Measurements from ENCODE around the gene PDIA6. TPM values are rescaled to one million over a fixed set of nuclear protein-coding genes. Genes with fewer than 3 reads are reported as not detected.

The PDIA6 gene
- total and polyA plus RNA-seq, 2 of the 4 experiments (the other 2 are of a cell fraction), result 204 to 349 TPM

DNA sequence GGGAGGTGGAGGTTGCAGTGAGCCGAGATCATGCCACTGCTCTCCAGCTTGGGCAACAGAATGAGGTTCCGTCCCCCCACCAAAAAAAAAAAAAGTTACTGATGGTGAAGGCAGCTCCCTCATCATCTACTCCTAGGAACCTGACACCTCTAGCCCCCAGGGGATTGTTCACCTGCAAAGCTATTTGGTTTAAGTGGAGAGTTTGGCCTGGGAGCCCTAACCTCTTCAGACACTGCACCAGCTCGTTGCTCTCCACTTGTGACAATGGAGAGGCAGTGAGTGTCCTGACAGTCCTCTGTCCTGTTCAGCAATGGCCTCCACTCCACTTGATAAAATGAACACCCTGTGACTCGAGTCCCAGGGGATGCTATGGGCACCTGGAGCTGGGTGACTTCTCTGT is 47.7 kb downstream of the PDIA6 start:
- ChIA-PET POLR2A (ENCODE audit: unreplicated experiment) (no interaction called here), CTCF (interaction anchor here (0.5 kb wide), 1 partner anchor 14 kb away, joined by 3 read pairs; no protein-coding TSS in a partner anchor)
- TF ChIP-seq RCOR1 (IDR thresholded peaks at IDR 0.05; ENCODE audit: insufficient replicate concordance, low read length) (no peak), SMC3 (IDR thresholded peaks at IDR 0.05; ENCODE audit: low read depth, low read length) (no peak), BHLHE40 (IDR thresholded peaks at IDR 0.05; ENCODE audit: low read depth, low read length) (no peak), CEBPB (IDR thresholded peaks at IDR 0.05; ENCODE audit: low read depth, low read length) (no peak), MAFK (IDR thresholded peaks at IDR 0.05; ENCODE audit: low read depth, low read length) (no peak), CHD1 (IDR thresholded peaks at IDR 0.05; ENCODE audit: low read depth, low read length) (no peak), MXI1 (IDR thresholded peaks at IDR 0.05; ENCODE audit: borderline replicate concordance, low read depth, low read length) (no peak), RFX5 (IDR thresholded peaks at IDR 0.05; ENCODE audit: low read depth, low read length) (no peak), NFE2L2 (IDR thresholded peaks at IDR 0.05; ENCODE audit: low read depth, low read length) (no peak), POLR2A (IDR thresholded peaks at IDR 0.05; ENCODE audit: low read depth, low read length) (no peak), RAD21 (IDR thresholded peaks at IDR 0.05; ENCODE audit: low read length) (no peak), MAZ (IDR thresholded peaks at IDR 0.05; ENCODE audit: borderline replicate concordance, low read depth, low read length) (no peak), FOS (IDR thresholded peaks at IDR 0.05; ENCODE audit: low read depth, low read length) (no peak)
- TF ChIP-seq, protein P1, sequence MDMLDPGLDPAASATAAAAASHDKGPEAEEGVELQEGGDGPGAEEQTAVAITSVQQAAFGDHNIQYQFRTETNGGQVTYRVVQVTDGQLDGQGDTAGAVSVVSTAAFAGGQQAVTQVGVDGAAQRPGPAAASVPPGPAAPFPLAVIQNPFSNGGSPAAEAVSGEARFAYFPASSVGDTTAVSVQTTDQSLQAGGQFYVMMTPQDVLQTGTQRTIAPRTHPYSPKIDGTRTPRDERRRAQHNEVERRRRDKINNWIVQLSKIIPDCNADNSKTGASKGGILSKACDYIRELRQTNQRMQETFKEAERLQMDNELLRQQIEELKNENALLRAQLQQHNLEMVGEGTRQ (IDR thresholded peaks at IDR 0.05; ENCODE audit: low read depth, low read length), result no peak
- TF ChIP-seq, protein P2, sequence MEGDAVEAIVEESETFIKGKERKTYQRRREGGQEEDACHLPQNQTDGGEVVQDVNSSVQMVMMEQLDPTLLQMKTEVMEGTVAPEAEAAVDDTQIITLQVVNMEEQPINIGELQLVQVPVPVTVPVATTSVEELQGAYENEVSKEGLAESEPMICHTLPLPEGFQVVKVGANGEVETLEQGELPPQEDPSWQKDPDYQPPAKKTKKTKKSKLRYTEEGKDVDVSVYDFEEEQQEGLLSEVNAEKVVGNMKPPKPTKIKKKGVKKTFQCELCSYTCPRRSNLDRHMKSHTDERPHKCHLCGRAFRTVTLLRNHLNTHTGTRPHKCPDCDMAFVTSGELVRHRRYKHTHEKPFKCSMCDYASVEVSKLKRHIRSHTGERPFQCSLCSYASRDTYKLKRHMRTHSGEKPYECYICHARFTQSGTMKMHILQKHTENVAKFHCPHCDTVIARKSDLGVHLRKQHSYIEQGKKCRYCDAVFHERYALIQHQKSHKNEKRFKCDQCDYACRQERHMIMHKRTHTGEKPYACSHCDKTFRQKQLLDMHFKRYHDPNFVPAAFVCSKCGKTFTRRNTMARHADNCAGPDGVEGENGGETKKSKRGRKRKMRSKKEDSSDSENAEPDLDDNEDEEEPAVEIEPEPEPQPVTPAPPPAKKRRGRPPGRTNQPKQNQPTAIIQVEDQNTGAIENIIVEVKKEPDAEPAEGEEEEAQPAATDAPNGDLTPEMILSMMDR (conservative IDR thresholded peaks at IDR 0.05; ENCODE audit: low read depth, low read length), result no peak
- TF ChIP-seq, protein P3, sequence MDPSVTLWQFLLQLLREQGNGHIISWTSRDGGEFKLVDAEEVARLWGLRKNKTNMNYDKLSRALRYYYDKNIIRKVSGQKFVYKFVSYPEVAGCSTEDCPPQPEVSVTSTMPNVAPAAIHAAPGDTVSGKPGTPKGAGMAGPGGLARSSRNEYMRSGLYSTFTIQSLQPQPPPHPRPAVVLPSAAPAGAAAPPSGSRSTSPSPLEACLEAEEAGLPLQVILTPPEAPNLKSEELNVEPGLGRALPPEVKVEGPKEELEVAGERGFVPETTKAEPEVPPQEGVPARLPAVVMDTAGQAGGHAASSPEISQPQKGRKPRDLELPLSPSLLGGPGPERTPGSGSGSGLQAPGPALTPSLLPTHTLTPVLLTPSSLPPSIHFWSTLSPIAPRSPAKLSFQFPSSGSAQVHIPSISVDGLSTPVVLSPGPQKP (IDR thresholded peaks at IDR 0.05; ENCODE audit: borderline replicate concordance, low read depth, low read length), result no peak
- Histone ChIP-seq H3K9me3 (ENCODE audit: control insufficient read depth, insufficient read depth, low read length) (no peaks in the 10 kb centered on the region), H3K9ac (ENCODE audit: low read depth, low read length) (no peak overlapping the region), H3K27me3 (ENCODE audit: control insufficient read depth, insufficient read depth, low read length) (peaks cover 39% of the 10 kb centered on the region; the same call in 1 of the 2 replicates), H3K36me3 (ENCODE audit: control insufficient read depth, insufficient read depth, low read length) (no peaks in the 10 kb centered on the region), H2BK20ac (ENCODE audit: low read depth, low read length) (no peak overlapping the region), H4K20me1 (ENCODE audit: insufficient read depth, low read length) (no peaks in the 10 kb centered on the region), H3K4me3 (ENCODE audit: insufficient read depth, low read depth, low read length) (no peak overlapping the region), H3K27ac (ENCODE audit: insufficient read depth, low read length) (no peak overlapping the region), H3K4ac (ENCODE audit: low read depth, low read length) (no peak overlapping the region), H3K18ac (ENCODE audit: low read depth, low read length) (no peak overlapping the region), H3K4me2 (ENCODE audit: low read depth, low read length) (no peak overlapping the region), H2BK5ac (ENCODE audit: low read depth, low read length, poor library complexity, severe bottlenecking) (no peak overlapping the region), H4K8ac (ENCODE audit: low read depth in 2 of 2, low read length in 2 of 2) (no peak overlapping the region), H3K9me1 (ENCODE audit: insufficient read depth, low read length) (no peaks in the 10 kb centered on the region), H2AK9ac (replicated peaks; ENCODE audit: low read depth, low read length, poor library complexity) (no peak overlapping the region), H3K4me1 (ENCODE audit: control insufficient read depth, insufficient read depth, low read length) (no peaks in the 10 kb centered on the region), H2BK120ac (ENCODE audit: low read depth, low read length) (no peak overlapping the region), H2AFZ (replicated peaks; ENCODE audit: low read length, poor library complexity) (no peak overlapping the region), H3K23ac (ENCODE audit: low read depth, low read length) (no peak overlapping the region), H3K56ac (ENCODE audit: extremely low read depth, insufficient read depth, low read length) (no peak overlapping the region), H4K91ac (ENCODE audit: insufficient read depth, low read depth, low read length) (no peak overlapping the region), H2AK5ac (ENCODE audit: low read depth, low read length) (no peak overlapping the region), H2BK15ac (ENCODE audit: low read depth, low read length) (no peak overlapping the region), H3K79me1 (ENCODE audit: low read depth in 1 of 2, low read length in 2 of 2) (no peaks in the 10 kb centered on the region), H4K5ac (ENCODE audit: low read depth, low read length) (no peak overlapping the region), H3K14ac (replicated peaks; ENCODE audit: low read depth, low read length) (no peak overlapping the region)
- no CpG with 5 or more reads among the region's 4 CpGs for WGBS, 2 experiments (ENCODE audit: extremely low coverage in 2 of 2, insufficient read length in 1 of 2)
- in situ Hi-C loops (cut with MboI; ENCODE audit: low sequenced_read_pairs), result no loop called here
- dilution Hi-C loops (cut with HindIII; ENCODE audit: low sequenced_read_pairs, unreplicated experiment), result no loop called here
- ATAC-seq (ENCODE audit: low read depth), result no peak
- no TSS peak for BruUV-seq (replicated peaks)
- no peak for DNase-seq
- intact Hi-C loops (cut with micrococcal nuclease), result no loop called here
